22Rv1 (cell line): Measurements from ENCODE around the gene GRM1.
"Not testable (repeated sequence)": the region's sequence is repeated elsewhere in the genome, so short reads cannot be mapped to it uniquely, and the experiment has no call there.

Experiments used
- H3K27ac ChIP-seq: fragments of 450-650 bp; 2 replicates; pipeline ENCODE4 v1.5.1; 2017
- ZFX ChIP-seq: fragments of 450-650 bp; IDR thresholded peaks from 2 replicates; pipeline ENCODE4 v1.6.1; 2017; ENCODE audit warnings: antibody characterized with exemption, borderline replicate concordance
- TF ChIP-seq, protein P1 (sequence below): fragments of 450-650 bp; IDR thresholded peaks from 2 replicates; pipeline ENCODE4 v1.5.1; 2017; ENCODE audit warnings: mild to moderate bottlenecking

The GRM1 gene

DNA sequence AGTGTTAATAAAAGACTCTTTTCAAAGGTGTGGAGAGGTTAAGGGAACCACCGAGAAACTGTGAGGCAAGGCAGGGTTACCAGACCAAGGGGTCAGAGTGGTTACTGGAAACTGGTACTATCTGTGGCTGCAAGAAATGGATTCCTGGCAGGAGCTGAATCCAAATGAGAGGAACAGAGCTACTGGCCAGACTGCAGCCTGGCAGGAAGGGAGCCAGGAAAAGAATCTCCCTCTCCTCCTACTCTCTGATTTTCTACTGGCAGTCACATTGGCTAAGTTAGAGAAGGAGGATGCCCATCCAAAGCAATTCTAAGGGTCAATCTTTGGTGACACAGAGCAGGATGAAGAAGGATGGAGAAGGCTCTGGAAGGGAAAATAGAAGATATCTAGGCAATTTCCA lies 211.5 kb downstream of the GRM1 start:
- no peak overlapping the region for H3K27ac ChIP-seq
- TF ChIP-seq ZFX, result no peak
- TF ChIP-seq, protein P1, sequence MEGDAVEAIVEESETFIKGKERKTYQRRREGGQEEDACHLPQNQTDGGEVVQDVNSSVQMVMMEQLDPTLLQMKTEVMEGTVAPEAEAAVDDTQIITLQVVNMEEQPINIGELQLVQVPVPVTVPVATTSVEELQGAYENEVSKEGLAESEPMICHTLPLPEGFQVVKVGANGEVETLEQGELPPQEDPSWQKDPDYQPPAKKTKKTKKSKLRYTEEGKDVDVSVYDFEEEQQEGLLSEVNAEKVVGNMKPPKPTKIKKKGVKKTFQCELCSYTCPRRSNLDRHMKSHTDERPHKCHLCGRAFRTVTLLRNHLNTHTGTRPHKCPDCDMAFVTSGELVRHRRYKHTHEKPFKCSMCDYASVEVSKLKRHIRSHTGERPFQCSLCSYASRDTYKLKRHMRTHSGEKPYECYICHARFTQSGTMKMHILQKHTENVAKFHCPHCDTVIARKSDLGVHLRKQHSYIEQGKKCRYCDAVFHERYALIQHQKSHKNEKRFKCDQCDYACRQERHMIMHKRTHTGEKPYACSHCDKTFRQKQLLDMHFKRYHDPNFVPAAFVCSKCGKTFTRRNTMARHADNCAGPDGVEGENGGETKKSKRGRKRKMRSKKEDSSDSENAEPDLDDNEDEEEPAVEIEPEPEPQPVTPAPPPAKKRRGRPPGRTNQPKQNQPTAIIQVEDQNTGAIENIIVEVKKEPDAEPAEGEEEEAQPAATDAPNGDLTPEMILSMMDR, result no peak

DNA sequence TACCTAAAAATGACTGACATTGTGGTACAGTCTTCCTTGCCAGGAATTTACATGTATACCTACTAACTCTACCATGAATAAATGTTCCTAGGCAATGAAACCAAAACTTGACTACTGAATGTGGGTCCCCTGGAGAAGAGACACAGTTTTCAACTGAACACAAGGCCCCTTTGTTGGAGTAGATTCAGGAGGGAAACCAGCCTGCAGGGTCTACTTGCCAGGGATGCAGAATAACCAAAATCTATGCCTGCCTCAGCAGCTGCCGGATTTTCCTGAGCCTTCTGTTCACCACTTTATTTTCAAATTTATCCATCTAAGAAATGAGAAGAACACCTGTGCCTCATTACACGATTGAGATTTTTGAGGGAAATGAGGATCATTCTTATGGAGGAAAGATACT lies 211.9 kb downstream of the GRM1 start:
- TF ChIP-seq, protein P1, result no peak
- TF ChIP-seq ZFX, result no peak
- no peak overlapping the region for H3K27ac ChIP-seq

DNA sequence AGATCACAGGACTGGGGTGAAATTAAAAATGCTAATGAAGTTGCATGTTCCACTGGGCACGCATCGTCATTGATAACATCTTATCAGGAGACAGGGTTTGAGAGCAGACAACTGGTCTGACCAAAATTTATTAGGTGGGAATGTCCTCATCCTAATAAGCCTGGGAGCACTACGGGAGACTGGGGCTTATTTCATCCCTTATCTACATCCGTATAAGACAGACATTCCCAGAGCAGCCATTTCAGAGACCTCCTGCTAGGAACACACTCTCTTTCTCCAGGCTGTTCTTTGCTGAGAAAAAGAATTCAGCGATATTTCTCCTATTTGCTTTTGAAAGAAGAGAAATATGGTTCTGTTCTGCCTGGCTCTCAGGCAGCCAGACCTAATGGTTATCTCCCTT lies 214.8 kb downstream of the GRM1 start:
- not testable (repeated sequence) for H3K27ac ChIP-seq

DNA sequence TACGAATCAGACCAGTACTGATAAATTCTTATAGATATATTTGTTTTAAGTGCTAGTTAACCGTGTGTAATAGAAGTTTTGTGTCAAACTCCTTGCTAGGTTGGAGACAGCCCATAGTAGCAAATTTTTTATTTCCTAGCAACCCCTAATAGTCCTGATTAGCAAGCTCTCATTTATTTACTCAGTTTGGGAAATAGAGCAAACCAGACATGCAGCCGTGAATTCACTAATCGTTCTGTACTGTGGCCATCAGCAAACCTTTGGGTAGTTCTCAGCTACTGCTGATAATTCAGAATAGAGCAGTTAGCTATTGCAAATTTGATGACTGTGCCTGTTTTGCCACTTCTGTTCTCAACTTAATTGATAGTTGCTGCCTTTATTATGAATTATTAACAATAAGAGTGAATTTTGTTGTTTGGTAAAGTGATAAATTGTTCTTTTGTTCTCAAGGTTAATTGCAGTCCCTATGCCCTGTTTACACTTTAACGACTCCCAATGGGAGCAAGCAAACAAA lies 215.8 kb downstream of the GRM1 start:
- H3K27ac ChIP-seq, result no peak overlapping the region
- TF ChIP-seq, protein P1, result no peak
- no peak for TF ChIP-seq ZFX

DNA sequence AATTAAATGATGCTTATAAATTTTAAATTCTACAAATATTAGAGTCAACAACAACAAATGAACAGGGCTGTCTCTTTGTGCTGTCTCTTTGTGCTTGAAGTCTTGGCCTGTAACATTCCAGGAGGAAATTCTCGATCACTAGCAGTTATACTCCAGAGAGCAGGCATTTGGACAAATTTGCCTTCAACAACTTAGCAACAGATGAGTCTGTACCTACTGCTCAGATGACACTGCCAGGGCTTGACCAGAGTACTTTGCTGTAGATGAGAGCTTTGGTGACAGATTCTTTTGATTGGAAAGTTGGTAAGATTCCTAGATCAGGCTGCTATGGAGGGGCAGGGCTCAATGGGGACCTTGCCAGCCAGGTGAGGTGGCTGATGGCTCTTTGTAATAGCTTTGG lies 217.2 kb downstream of the GRM1 start:
- no peak overlapping the region for H3K27ac ChIP-seq
- no peak for TF ChIP-seq ZFX
- TF ChIP-seq, protein P1, result no peak

DNA sequence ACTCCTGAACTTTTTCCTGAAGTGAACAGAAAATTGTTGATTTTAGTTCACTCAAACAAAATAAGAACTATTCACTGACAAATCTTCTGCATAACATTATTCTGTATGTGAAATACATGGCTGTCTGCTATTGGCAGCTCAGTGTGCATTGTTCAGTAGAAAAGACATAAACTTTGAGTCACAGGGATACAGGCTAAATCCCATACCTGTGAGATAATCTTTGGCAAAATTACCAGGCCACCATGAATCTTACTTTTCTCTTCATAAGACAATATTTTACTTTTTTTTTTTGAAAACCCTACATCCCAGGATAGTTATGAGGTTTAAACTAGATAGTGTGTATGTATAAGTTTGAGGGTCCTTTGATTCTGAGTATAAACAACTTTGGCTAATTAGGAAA lies 224.8 kb downstream of the GRM1 start:
- no peak for TF ChIP-seq ZFX
- TF ChIP-seq, protein P1, result no peak
- no peak overlapping the region for H3K27ac ChIP-seq

DNA sequence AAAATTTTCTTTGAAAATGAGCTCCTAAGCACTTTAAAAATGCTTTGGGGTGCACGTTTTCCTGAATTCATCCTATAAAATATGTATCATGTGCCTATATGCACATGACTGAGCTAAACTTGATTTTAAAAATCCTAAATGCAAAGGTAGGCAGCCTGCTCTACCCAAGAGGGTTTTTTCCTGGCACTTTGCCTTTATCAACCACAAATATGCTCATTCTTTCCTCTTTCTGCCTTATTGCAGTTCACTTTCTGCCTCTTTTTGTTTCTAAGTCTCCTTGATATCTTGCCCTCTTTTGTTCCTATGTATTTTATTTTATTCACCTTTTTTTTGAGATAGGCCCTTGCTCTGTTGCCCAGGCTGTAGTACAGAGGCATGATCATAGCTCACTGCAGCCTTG lies 229.3 kb downstream of the GRM1 start:
- no peak for TF ChIP-seq ZFX
- TF ChIP-seq, protein P1, result no peak
- no peak overlapping the region for H3K27ac ChIP-seq

DNA sequence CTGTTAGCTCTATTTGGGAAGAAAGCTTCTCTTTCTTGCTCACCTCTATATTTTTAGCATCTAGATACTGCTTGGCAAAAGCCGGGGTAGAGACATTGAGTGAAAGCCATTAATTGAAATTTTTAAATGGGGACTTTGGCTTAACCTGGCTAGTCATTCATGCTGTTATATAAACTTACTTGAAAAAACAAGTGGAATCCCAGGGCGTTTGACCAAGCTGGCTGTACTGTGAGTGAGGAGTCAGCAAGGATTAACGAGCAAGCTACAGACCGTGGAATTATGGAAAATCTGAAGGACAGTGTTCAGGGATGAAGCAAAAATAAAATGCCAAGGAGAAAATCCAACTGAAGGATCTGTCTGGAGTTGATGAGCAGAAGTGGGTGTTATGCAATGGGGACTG lies 232.0 kb downstream of the GRM1 start:
- TF ChIP-seq ZFX, result no peak
- TF ChIP-seq, protein P1, result no peak
- H3K27ac ChIP-seq, result no peak overlapping the region
